GM23338 (cell line): Measurements from ENCODE around the gene NAP1L4. TPM values are rescaled to one million over a fixed set of nuclear protein-coding genes. Genes with fewer than 3 reads are reported as not detected.

Experiments
- EZH2 ChIP-seq: fragments of 200-600 bp; sonication (generic); IDR thresholded peaks from one replicate; pipeline ENCODE4 v1.8.0; 2017; ENCODE audit warnings: antibody characterized with exemption, mild to moderate bottlenecking, low read depth; ENCODE audit not compliant: unreplicated experiment
- EZH2phosphoT487 ChIP-seq: fragments of 200-600 bp; sonication (generic); IDR thresholded peaks from one replicate; pipeline ENCODE4 v1.8.1; 2018; ENCODE audit warnings: antibody characterized with exemption; ENCODE audit not compliant: unreplicated experiment
- JUNB ChIP-seq: IDR thresholded peaks from one replicate; pipeline ENCODE4 v1.6.1; 2016; ENCODE audit warnings: antibody characterized with exemption; ENCODE audit not compliant: unreplicated experiment
- STAT1 ChIP-seq: IDR thresholded peaks from one replicate; pipeline ENCODE4 v1.6.1; 2016; ENCODE audit warnings: antibody characterized with exemption; ENCODE audit not compliant: unreplicated experiment
- ZNF331 ChIP-seq: fragments of 250-450 bp; sonication (Bioruptor Pico); IDR thresholded peaks from 2 replicates; pipeline ENCODE4 v1.5.0; 2020; ENCODE audit warnings: low read depth, mild to moderate bottlenecking, moderate library complexity
- polyA plus RNA-seq: library from polyadenylated mRNA; unstranded; fragments of >200 nt; fragmentation: Nextera tagmentation; extraction: Ambion mirVana; gene quantifications from 2 replicates; pipeline ENCODE4 v1.2.1, GENCODE V29; 2016
- total RNA-seq: library from RNA; depleted of rRNA; stranded (reverse); fragments of >200 nt; shearing (Covaris generic); gene quantifications from 2 replicates; pipeline ENCODE4 v1.2.3, GENCODE V29; 2014
- TF ChIP-seq, protein P1 (sequence below): fragments of 250-450 bp; sonication (Bioruptor Pico); IDR thresholded peaks from 2 replicates; pipeline ENCODE4 v1.5.0; 2020; ENCODE audit warnings: mild to moderate bottlenecking, moderate library complexity
- TF ChIP-seq, protein P2 (sequence below): IDR thresholded peaks from one replicate; pipeline ENCODE4 v1.6.1; 2018; ENCODE audit warnings: antibody characterized with exemption; ENCODE audit not compliant: unreplicated experiment

NAP1L4 gene
- total and polyA plus RNA-seq, 2 experiments from 2014 or later, result 181 to 189 TPM

DNA sequence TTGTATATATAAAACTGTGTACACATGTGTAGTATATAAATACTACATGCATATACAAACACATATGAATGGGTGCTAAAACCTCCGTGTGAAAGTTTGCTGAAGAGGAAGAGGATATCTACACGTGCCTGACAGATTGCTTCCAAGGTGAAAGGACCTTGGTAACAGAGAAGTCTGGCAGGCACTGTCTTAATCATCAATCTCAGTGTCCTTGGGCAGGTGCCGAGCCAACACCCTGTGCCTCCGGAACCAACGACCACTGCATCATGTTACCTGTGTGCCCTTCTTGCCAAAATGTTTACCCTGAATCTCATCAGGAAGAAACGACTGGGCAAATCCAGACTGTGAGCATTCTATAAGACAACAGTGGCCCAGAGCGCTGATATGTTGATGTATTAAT is 15.0 kb downstream of the NAP1L4 start (continued):
- TF ChIP-seq, protein P1, sequence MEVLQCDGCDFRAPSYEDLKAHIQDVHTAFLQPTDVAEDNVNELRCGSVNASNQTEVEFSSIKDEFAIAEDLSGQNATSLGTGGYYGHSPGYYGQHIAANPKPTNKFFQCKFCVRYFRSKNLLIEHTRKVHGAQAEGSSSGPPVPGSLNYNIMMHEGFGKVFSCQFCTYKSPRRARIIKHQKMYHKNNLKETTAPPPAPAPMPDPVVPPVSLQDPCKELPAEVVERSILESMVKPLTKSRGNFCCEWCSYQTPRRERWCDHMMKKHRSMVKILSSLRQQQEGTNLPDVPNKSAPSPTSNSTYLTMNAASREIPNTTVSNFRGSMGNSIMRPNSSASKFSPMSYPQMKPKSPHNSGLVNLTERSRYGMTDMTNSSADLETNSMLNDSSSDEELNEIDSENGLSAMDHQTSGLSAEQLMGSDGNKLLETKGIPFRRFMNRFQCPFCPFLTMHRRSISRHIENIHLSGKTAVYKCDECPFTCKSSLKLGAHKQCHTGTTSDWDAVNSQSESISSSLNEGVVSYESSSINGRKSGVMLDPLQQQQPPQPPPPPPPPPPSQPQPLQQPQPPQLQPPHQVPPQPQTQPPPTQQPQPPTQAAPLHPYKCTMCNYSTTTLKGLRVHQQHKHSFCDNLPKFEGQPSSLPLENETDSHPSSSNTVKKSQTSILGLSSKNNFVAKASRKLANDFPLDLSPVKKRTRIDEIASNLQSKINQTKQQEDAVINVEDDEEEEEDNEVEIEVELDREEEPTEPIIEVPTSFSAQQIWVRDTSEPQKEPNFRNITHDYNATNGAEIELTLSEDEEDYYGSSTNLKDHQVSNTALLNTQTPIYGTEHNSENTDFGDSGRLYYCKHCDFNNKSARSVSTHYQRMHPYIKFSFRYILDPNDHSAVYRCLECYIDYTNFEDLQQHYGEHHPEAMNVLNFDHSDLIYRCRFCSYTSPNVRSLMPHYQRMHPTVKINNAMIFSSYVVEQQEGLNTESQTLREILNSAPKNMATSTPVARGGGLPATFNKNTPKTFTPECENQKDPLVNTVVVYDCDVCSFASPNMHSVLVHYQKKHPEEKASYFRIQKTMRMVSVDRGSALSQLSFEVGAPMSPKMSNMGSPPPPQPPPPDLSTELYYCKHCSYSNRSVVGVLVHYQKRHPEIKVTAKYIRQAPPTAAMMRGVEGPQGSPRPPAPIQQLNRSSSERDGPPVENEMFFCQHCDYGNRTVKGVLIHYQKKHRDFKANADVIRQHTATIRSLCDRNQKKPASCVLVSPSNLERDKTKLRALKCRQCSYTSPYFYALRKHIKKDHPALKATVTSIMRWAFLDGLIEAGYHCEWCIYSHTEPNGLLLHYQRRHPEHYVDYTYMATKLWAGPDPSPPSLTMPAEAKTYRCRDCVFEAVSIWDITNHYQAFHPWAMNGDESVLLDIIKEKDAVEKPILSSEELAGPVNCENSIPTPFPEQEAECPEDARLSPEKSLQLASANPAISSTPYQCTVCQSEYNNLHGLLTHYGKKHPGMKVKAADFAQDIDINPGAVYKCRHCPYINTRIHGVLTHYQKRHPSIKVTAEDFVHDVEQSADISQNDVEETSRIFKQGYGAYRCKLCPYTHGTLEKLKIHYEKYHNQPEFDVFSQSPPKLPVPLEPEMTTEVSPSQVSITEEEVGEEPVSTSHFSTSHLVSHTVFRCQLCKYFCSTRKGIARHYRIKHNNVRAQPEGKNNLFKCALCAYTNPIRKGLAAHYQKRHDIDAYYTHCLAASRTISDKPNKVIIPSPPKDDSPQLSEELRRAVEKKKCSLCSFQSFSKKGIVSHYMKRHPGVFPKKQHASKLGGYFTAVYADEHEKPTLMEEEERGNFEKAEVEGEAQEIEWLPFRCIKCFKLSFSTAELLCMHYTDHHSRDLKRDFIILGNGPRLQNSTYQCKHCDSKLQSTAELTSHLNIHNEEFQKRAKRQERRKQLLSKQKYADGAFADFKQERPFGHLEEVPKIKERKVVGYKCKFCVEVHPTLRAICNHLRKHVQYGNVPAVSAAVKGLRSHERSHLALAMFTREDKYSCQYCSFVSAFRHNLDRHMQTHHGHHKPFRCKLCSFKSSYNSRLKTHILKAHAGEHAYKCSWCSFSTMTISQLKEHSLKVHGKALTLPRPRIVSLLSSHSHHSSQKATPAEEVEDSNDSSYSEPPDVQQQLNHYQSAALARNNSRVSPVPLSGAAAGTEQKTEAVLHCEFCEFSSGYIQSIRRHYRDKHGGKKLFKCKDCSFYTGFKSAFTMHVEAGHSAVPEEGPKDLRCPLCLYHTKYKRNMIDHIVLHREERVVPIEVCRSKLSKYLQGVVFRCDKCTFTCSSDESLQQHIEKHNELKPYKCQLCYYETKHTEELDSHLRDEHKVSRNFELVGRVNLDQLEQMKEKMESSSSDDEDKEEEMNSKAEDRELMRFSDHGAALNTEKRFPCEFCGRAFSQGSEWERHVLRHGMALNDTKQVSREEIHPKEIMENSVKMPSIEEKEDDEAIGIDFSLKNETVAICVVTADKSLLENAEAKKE (CRISPR knock-in tag), result no peak
- TF ChIP-seq, protein P2, sequence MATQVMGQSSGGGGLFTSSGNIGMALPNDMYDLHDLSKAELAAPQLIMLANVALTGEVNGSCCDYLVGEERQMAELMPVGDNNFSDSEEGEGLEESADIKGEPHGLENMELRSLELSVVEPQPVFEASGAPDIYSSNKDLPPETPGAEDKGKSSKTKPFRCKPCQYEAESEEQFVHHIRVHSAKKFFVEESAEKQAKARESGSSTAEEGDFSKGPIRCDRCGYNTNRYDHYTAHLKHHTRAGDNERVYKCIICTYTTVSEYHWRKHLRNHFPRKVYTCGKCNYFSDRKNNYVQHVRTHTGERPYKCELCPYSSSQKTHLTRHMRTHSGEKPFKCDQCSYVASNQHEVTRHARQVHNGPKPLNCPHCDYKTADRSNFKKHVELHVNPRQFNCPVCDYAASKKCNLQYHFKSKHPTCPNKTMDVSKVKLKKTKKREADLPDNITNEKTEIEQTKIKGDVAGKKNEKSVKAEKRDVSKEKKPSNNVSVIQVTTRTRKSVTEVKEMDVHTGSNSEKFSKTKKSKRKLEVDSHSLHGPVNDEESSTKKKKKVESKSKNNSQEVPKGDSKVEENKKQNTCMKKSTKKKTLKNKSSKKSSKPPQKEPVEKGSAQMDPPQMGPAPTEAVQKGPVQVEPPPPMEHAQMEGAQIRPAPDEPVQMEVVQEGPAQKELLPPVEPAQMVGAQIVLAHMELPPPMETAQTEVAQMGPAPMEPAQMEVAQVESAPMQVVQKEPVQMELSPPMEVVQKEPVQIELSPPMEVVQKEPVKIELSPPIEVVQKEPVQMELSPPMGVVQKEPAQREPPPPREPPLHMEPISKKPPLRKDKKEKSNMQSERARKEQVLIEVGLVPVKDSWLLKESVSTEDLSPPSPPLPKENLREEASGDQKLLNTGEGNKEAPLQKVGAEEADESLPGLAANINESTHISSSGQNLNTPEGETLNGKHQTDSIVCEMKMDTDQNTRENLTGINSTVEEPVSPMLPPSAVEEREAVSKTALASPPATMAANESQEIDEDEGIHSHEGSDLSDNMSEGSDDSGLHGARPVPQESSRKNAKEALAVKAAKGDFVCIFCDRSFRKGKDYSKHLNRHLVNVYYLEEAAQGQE, result no peak
- TF ChIP-seq ZNF331 (CRISPR knock-in tag), result no peak
- TF ChIP-seq EZH2, result no peak
- TF ChIP-seq STAT1, result no peak
- TF ChIP-seq JUNB, result no peak
- no peak for TF ChIP-seq EZH2phosphoT487
